ENCODE data around the gene RPL3. TPM values are rescaled to one million over a fixed set of nuclear protein-coding genes. Genes with fewer than 3 reads are reported as not detected.

Gene RPL3
- total RNA-seq, 4 donors from 2014 or later = 1,543 to 2,117 (median 1,973) TPM

DNA sequence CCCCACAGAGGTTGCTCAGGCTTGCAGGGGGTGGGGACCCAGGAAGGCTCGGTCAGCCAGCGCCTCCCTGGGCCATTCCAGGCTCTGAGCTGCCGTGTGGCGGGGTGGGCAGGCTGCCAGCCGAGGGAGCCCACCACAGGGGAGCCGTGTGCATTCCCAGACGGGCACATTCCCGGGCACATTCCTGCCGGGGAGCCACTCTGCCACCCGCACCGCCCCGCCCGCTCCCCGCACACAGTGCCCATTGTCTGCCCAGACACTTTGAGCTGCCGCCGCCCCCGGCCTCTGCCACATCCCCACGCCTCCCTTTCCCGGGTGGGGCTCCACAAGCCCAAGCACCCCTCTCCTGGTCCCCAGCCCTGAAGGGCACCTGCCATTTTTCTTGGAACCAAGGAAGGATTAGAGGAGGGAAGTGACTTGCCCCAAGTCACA, 27.4 kb downstream of the RPL3 start:
- ATAC-seq (ENCODE audit: low FRiP score) (peak; percentile 3), DNase-seq (ENCODE audit: low spot score) (no peak)
- no peak for TF ChIP-seq CTCF (IDR thresholded peaks at IDR 0.05)

- ATAC-seq (ENCODE audit: low FRiP score) = no peak
- no peak for TF ChIP-seq CTCF (IDR thresholded peaks at IDR 0.05)
- no peak for DNase-seq (ENCODE audit: low spot score)
Observed at GRCh38 chr22:39291523-39291922, 27.9 kb downstream of the RPL3 start.

- peak; percentile 47 for DNase-seq (ENCODE audit: low spot score)
- no peak for TF ChIP-seq CTCF (IDR thresholded peaks at IDR 0.05)
- peak; percentile 70 for ATAC-seq (ENCODE audit: low FRiP score)
Observed at GRCh38 chr22:39290724-39291161, 28.7 kb downstream of the RPL3 start.

- DNase-seq (ENCODE audit: low spot score) (no peak), ATAC-seq (ENCODE audit: low FRiP score) (no peak)
- TF ChIP-seq CTCF (IDR thresholded peaks at IDR 0.05) = no peak
Observed at GRCh38 chr22:39289975-39290720, 29.3 kb downstream of the RPL3 start.

DNA sequence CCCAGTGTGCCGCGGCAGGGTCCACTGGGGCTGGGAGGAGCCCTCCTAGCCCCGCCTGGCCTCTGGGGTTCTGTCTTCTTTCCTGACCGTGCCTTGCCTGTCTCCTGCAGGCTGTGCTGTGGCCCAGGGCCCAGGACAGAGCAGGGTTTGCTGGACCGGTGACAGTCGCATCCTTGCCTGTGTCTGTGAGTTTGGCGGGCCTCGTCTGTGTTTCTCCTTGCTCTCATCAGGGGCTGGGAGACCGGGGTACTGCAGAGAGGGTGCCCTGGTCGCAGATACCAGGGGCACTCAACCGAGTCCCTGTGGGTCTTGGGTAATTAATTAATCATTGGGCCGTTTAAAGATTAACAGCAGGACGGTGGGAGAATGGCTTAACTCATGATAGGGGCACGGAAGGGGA, 29.9 kb downstream of the RPL3 start:
- no peak for TF ChIP-seq CTCF (IDR thresholded peaks at IDR 0.05)
- ATAC-seq (ENCODE audit: low FRiP score) = no peak
- no peak for DNase-seq (ENCODE audit: low spot score)

- no peak for TF ChIP-seq CTCF (IDR thresholded peaks at IDR 0.05)
- DNase-seq (ENCODE audit: low spot score) = no peak
- ATAC-seq (ENCODE audit: low FRiP score) = no peak
Observed at GRCh38 chr22:39288135-39288898, 31.1 kb downstream of the RPL3 start.
